GM18499 (cell line): Measurements from ENCODE around the gene IL17RA.
"Not testable (repeated sequence)": the region's sequence is repeated elsewhere in the genome, so short reads cannot be mapped to it uniquely, and the experiment has no call there.

Source experiments
- ATAC-seq: cut with Tn5 transposase; IDR thresholded peaks from one replicate; pipeline ENCODE4 v1.9.1; 2021; ENCODE audit warnings: moderate number of reproducible peaks; ENCODE audit not compliant: insufficient read depth, unreplicated experiment

Gene IL17RA

GRCh38 chr22:17118342-17118741, 33.5 kb downstream of the IL17RA start:
- no peak for ATAC-seq

- ATAC-seq: no peak
These were observed 34.8 kb downstream of the IL17RA start for GRCh38 chr22:17119481-17120202.

GRCh38 chr22:17120281-17120680, 35.5 kb downstream of the IL17RA start:
- no peak for ATAC-seq

GRCh38 chr22:17120711-17121232, 36.0 kb downstream of the IL17RA start:
- ATAC-seq: no peak

- no peak for ATAC-seq
These were observed 36.7 kb downstream of the IL17RA start, which contains the start of gene TMEM121B for GRCh38 chr22:17121233-17122195. Gene TMEM121B, minus strand, starts transcription at chr22:17121360. Its CDS starts 233 bp downstream, at chr22:17121127.

GRCh38 chr22:17130199-17130598, 45.4 kb downstream of the IL17RA start:
- ATAC-seq: no peak

- ATAC-seq: no peak
These were observed 46.9 kb downstream of the IL17RA start for GRCh38 chr22:17131686-17132085.

GRCh38 chr22:17132112-17132511, 47.3 kb downstream of the IL17RA start:
- no peak for ATAC-seq

GRCh38 chr22:17133137-17133536, 48.3 kb downstream of the IL17RA start:
- ATAC-seq: no peak

GRCh38 chr22:17135153-17135760, 50.5 kb downstream of the IL17RA start:
- no peak for ATAC-seq

GRCh38 chr22:17137170-17137569, 52.4 kb downstream of the IL17RA start:
- no peak for ATAC-seq

- no peak for ATAC-seq
These were observed 53.1 kb downstream of the IL17RA start for GRCh38 chr22:17137861-17138425.

GRCh38 chr22:17138513-17138912, 53.7 kb downstream of the IL17RA start:
- no peak for ATAC-seq

- no peak for ATAC-seq
These were observed 55.2 kb downstream of the IL17RA start for GRCh38 chr22:17140022-17140421.

- ATAC-seq: no peak
These were observed 56.3 kb downstream of the IL17RA start for GRCh38 chr22:17140826-17141766.

GRCh38 chr22:17143101-17143500, 58.3 kb downstream of the IL17RA start:
- ATAC-seq: no peak

- no peak for ATAC-seq
These were observed 59.0 kb downstream of the IL17RA start for GRCh38 chr22:17143826-17144225.

- ATAC-seq: no peak
These were observed 60.4 kb downstream of the IL17RA start for GRCh38 chr22:17145021-17145680.

GRCh38 chr22:17147458-17147857, 62.7 kb downstream of the IL17RA start:
- not testable (repeated sequence) for ATAC-seq
